Subcutaneous adipose tissue (tissue), 4 donors: ENCODE results near the gene LAMC3. TPM values are rescaled to one million over a fixed set of nuclear protein-coding genes. Genes with fewer than 3 reads are reported as not detected.

Source experiments
- total RNA-seq, 4 donors: library from RNA; depleted of rRNA; stranded (reverse); fragments of >200 nt; gene quantifications; one replicate each; pipeline ENCODE4 v1.1.0, GENCODE V29; 2016
- TF ChIP-seq, protein P1 (sequence below): fragments of 450-650 bp; IDR thresholded peaks from one replicate; pipeline ENCODE4 v1.5.1; 2016; ENCODE audit warnings: low read depth, mild to moderate bottlenecking, control low read depth, antibody characterized with exemption, moderate library complexity

Gene LAMC3
- total RNA-seq, 4 donors from 2014 or later, result 1.3 to 2.9 (median 1.9) TPM

DNA sequence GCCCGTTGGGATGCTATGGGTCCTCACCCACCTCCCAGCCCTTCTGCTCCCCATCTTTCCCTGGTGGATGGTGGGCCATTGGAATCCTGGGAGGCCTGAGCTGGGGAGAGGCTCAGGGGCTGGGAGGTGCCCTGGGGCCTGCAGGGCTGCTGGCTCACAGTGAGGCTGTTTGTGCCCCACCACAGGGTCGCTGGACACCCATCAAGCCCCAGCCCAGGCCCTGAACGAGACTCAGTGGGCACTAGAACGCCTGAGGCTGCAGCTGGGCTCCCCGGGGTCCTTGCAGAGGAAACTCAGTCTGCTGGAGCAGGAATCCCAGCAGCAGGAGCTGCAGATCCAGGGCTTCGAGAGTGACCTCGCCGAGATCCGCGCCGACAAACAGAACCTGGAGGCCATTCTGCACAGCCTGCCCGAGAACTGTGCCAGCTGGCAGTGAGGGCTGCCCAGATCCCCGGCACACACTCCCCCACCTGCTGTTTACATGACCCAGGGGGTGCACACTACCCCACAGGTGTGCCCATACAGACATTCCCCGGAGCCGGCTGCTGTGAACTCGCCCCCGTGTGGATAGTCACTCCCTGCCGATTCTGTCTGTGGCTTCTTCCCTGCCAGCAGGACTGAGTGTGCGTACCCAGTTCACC is 82.5 kb downstream of the LAMC3 start:
- TF ChIP-seq, protein P1, sequence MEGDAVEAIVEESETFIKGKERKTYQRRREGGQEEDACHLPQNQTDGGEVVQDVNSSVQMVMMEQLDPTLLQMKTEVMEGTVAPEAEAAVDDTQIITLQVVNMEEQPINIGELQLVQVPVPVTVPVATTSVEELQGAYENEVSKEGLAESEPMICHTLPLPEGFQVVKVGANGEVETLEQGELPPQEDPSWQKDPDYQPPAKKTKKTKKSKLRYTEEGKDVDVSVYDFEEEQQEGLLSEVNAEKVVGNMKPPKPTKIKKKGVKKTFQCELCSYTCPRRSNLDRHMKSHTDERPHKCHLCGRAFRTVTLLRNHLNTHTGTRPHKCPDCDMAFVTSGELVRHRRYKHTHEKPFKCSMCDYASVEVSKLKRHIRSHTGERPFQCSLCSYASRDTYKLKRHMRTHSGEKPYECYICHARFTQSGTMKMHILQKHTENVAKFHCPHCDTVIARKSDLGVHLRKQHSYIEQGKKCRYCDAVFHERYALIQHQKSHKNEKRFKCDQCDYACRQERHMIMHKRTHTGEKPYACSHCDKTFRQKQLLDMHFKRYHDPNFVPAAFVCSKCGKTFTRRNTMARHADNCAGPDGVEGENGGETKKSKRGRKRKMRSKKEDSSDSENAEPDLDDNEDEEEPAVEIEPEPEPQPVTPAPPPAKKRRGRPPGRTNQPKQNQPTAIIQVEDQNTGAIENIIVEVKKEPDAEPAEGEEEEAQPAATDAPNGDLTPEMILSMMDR, result no peak

DNA sequence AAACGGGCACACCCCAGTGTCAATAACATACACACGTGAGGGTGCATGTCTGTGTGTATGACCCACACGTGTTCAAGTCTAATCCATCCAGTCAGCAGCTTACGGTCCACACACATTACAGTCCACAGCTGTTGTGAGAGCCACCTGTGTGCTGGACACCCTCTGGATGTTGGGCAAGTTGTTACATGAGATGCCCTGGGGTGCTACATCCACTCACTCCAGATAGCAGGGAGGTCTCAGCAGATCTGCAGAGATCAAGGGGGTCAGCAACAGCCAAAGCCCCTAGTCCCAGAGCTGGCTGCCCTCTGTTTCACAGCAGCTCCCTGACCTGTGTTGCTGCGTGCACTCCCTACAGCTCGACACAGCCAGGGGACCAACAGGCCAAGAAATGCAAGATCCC is 83.1 kb downstream of the LAMC3 start:
- TF ChIP-seq, protein P1, result no peak

GRCh38 chr9:131092548-131093440 is 83.8 kb downstream of the LAMC3 start:
- TF ChIP-seq, protein P1, result no peak

- TF ChIP-seq, protein P1, result no peak
Measured at GRCh38 chr9:131094015-131094414, 85.0 kb downstream of the LAMC3 start.

DNA sequence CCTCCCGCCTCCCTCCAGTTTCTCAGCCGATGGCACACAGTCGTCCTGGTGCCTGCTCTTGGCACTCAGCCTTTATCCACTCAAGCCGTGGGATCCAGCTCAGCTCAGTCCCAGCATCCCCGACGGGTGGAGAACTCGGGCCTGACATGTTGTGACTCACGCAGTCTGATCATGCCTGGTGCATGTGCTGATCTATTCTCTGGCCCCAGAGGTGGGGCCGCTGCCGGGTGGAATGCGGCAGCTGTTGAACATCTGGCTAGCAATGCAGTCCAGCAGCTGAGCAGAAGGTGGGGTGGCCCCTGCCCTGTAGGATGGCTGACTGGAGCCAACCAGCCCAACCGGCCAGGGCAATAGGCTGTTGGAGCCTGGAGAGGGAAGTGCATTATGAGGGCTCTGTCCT is 85.6 kb downstream of the LAMC3 start:
- TF ChIP-seq, protein P1, result no peak

- TF ChIP-seq, protein P1, result no peak
Measured at GRCh38 chr9:131095666-131096268, 86.8 kb downstream of the LAMC3 start.
